IMR-90 (cell line): ENCODE measurements around the gene ATP8B3. TPM values are rescaled to one million over a fixed set of nuclear protein-coding genes. Genes with fewer than 3 reads are reported as not detected.

Experiments used
- ATAC-seq: fragments of 200-7000 bp; cut with Tn5 transposase; 2 replicates; pipeline ENCODE4 v1.9.1; 2020; ENCODE audit warnings: low read depth, mild to moderate bottlenecking, moderate library complexity
- BruUV-seq: library from RNA; stranded (reverse); fragments of 400-500 nt; replicated peaks from 2 replicates; lab custom pipeline; 2021; lab: Mats Ljungman, UMichigan
- CTCF ChIA-PET: fragments of 300-600 bp; formaldehyde crosslinking; extraction: SDS; loops from one replicate; lab custom pipeline; 2021; ENCODE audit warnings: antibody characterized with exemption; lab: Yijun Ruan, JAX
- POLR2A ChIA-PET: fragments of 300-600 bp; sonication (Branson Sonifier 250); formaldehyde crosslinking; loops from one replicate; lab custom pipeline; 2022; ENCODE audit warnings: antibody characterized with exemption; ENCODE audit not compliant: unreplicated experiment; lab: Charles Lee
- DNase-seq: peaks from one replicate; pipeline ENCODE4 v3.0.0; 2013
- H2AFZ ChIP-seq: replicated peaks from 2 replicates; pipeline ENCODE3; 2013; ENCODE audit warnings: low read length, mild to moderate bottlenecking; ENCODE audit not compliant: poor library complexity
- H2AK5ac ChIP-seq: 2 replicates; pipeline ENCODE4 v1.6.1; 2013; ENCODE audit warnings: low read depth, low read length, inconsistent platforms
- H2AK9ac ChIP-seq: replicated peaks from 2 replicates; pipeline ENCODE3; 2013; ENCODE audit warnings: mild to moderate bottlenecking, low read depth, low read length, moderate library complexity; ENCODE audit not compliant: poor library complexity
- H2BK120ac ChIP-seq: 2 replicates; pipeline ENCODE4 v1.6.1; 2013; ENCODE audit warnings: low read depth, low read length, inconsistent platforms
- H2BK15ac ChIP-seq: 3 replicates; pipeline ENCODE4 v1.6.1; 2013; ENCODE audit warnings: low read depth, low read length, inconsistent platforms
- H2BK20ac ChIP-seq: 2 replicates; pipeline ENCODE4 v1.6.1; 2013; ENCODE audit warnings: low read depth, mild to moderate bottlenecking, inconsistent platforms, low read length, moderate library complexity
- H2BK5ac ChIP-seq: 2 replicates; pipeline ENCODE4 v1.6.1; 2013; ENCODE audit warnings: mild to moderate bottlenecking, low read depth, low read length, inconsistent platforms; ENCODE audit not compliant: poor library complexity, severe bottlenecking
- H3K14ac ChIP-seq: replicated peaks from 2 replicates; pipeline ENCODE4 v1.6.1; 2013; ENCODE audit warnings: low read depth, low read length, inconsistent platforms
- H3K18ac ChIP-seq: 2 replicates; pipeline ENCODE4 v1.6.1; 2013; ENCODE audit warnings: low read depth, low read length, control low read depth
- H3K23ac ChIP-seq: 2 replicates; pipeline ENCODE4 v1.6.1; 2013; ENCODE audit warnings: low read depth, low read length, inconsistent platforms
- H3K27ac ChIP-seq: 2 replicates; pipeline ENCODE4 v1.5.1; 2013; ENCODE audit warnings: mild to moderate bottlenecking, control low read depth, low read length; ENCODE audit not compliant: insufficient read depth
- H3K27me3 ChIP-seq: 2 replicates; pipeline ENCODE4 v1.6.1; 2013; ENCODE audit warnings: low read length; ENCODE audit not compliant: control insufficient read depth, insufficient read depth
- H3K36me3 ChIP-seq: 2 replicates; pipeline ENCODE4 v1.6.1; 2013; ENCODE audit warnings: low read length, mixed read lengths; ENCODE audit not compliant: control insufficient read depth, insufficient read depth
- H3K4ac ChIP-seq: 2 replicates; pipeline ENCODE4 v1.6.1; 2013; ENCODE audit warnings: low read depth, low read length, inconsistent platforms
- H3K4me1 ChIP-seq: 2 replicates; pipeline ENCODE4 v1.6.1; 2013; ENCODE audit warnings: low read length, mixed read lengths; ENCODE audit not compliant: control insufficient read depth, insufficient read depth
- H3K4me2 ChIP-seq: 2 replicates; pipeline ENCODE4 v1.6.1; 2013; ENCODE audit warnings: low read depth, mild to moderate bottlenecking, control low read depth, low read length, moderate library complexity
- H3K4me3 ChIP-seq: 2 replicates; pipeline ENCODE4 v1.5.1; 2013; ENCODE audit warnings: low read depth, mild to moderate bottlenecking, control low read depth, low read length, moderate library complexity; ENCODE audit not compliant: insufficient read depth
- H3K56ac ChIP-seq: 2 replicates; pipeline ENCODE4 v1.6.1; 2013; ENCODE audit warnings: low read length, inconsistent platforms; ENCODE audit not compliant: insufficient read depth; ENCODE audit errors: extremely low read depth
- H3K79me1 ChIP-seq, 2 experiments: 2 replicates each; pipeline ENCODE4 v1.6.1; 2013; ENCODE audit warnings: low read length in 2 of 2, inconsistent platforms in 1 of 2, low read depth in 1 of 2
- H3K9ac ChIP-seq: 2 replicates; pipeline ENCODE4 v1.6.1; 2013; ENCODE audit warnings: low read depth, low read length, control low read depth
- H3K9me1 ChIP-seq: 2 replicates; pipeline ENCODE4 v1.6.1; 2013; ENCODE audit warnings: low read length, inconsistent platforms; ENCODE audit not compliant: insufficient read depth
- H3K9me3 ChIP-seq: 2 replicates; pipeline ENCODE4 v1.6.1; 2013; ENCODE audit warnings: low read length; ENCODE audit not compliant: control insufficient read depth, insufficient read depth
- H4K20me1 ChIP-seq: 2 replicates; pipeline ENCODE4 v1.6.1; 2013; ENCODE audit warnings: low read length, inconsistent platforms; ENCODE audit not compliant: insufficient read depth
- H4K5ac ChIP-seq: 2 replicates; pipeline ENCODE4 v1.6.1; 2013; ENCODE audit warnings: mild to moderate bottlenecking, low read depth, low read length, control low read depth
- H4K8ac ChIP-seq, 2 experiments: 2 replicates each; pipeline ENCODE4 v1.6.1; 2013; ENCODE audit warnings: low read depth in 2 of 2, low read length in 2 of 2, control low read depth in 1 of 2, inconsistent platforms in 1 of 2
- H4K91ac ChIP-seq: 2 replicates; pipeline ENCODE4 v1.6.1; 2013; ENCODE audit warnings: low read depth, low read length, inconsistent platforms; ENCODE audit not compliant: insufficient read depth
- RAD21 ChIP-seq: IDR thresholded peaks from 2 replicates; pipeline ENCODE4 v1.6.1; 2012; ENCODE audit warnings: low read length, improper control_type of control experiment
- WGBS, 2 experiments: methylation state at CpG; one replicate each; pipeline versions ENCODE4 v1.1.5 to v1.1.7; 2013; ENCODE audit warnings: missing lambda C conversion rate in 2 of 2; ENCODE audit not compliant: insufficient read length in 1 of 2; ENCODE audit errors: extremely low coverage in 2 of 2; 5-methylcytosine and 5-hydroxymethylcytosine counted together
- dilution Hi-C: fragments of 300-500 bp; cut with HindIII; formaldehyde crosslinking; loops from one replicate; pipeline ENCODE4 v1.14.3; 2018; ENCODE audit warnings: low sequenced_read_pairs; ENCODE audit not compliant: unreplicated experiment
- in situ Hi-C: fragments of 300-500 bp; cut with MboI; formaldehyde crosslinking; loops from 3 replicates; pipeline ENCODE4 v1.14.3; 2019; ENCODE audit warnings: low sequenced_read_pairs, inconsistent platforms, mixed read lengths
- intact Hi-C: fragments of 100-400 bp; cut with micrococcal nuclease; formaldehyde crosslinking; loops from 2 replicates; pipeline ENCODE4 v1.10.0; 2022
- polyA plus RNA-seq, 3 experiments: library from polyadenylated mRNA; depleted of rRNA; stranded (reverse); fragments of >200 nt; gene quantifications; 2 replicates each; pipeline ENCODE4 v1.2.3, GENCODE V29; 2012; ENCODE audit warnings: low replicate concordance in 1 of 3
- total RNA-seq: library from RNA; depleted of rRNA; stranded (reverse); fragments of >200 nt; gene quantifications from 2 replicates; pipeline ENCODE4 v1.2.3, GENCODE V29; 2012

Gene ATP8B3
- total and polyA plus RNA-seq, 2 of the 4 experiments (the other 2 are of a cell fraction): 1.6 to 8.1 TPM

- no peak overlapping the region for H3K27ac ChIP-seq
- intact Hi-C loops (no loop called here), dilution Hi-C loops (no loop called here), in situ Hi-C loops (no loop called here)
- no peak overlapping the region for H3K18ac ChIP-seq
- no peaks in the 10 kb centered on the region for H4K20me1 ChIP-seq
- H3K9ac ChIP-seq: no peak overlapping the region
- H3K79me1 ChIP-seq: no peaks in the 10 kb centered on the region
- H3K4me1 ChIP-seq: no peaks in the 10 kb centered on the region
- peaks cover 17% of the 10 kb centered on the region for H3K36me3 ChIP-seq
- H3K56ac ChIP-seq: no peak overlapping the region
- no peak overlapping the region for H2BK20ac ChIP-seq
- H2BK15ac ChIP-seq: no peak overlapping the region
- H2AK9ac ChIP-seq: no peak overlapping the region
- no peak for TF ChIP-seq RAD21
- DNase-seq: no peak
- no peak overlapping the region for H4K8ac ChIP-seq
- no peak overlapping the region for H2BK120ac ChIP-seq
- 92% methylated on average over 4 of the region's 24 CpGs; no CpG with 5 or more reads in 1 of the 2 experiments for WGBS, 2 experiments
- no peak overlapping the region for H2BK5ac ChIP-seq
- no peaks in the 10 kb centered on the region for H3K9me3 ChIP-seq
- BruUV-seq: no TSS peak
- no peak overlapping the region for H3K4ac ChIP-seq
- POLR2A ChIA-PET: no interaction called here
- no peak overlapping the region for H2AFZ ChIP-seq
- no peak overlapping the region for H4K5ac ChIP-seq
- H4K91ac ChIP-seq: no peak overlapping the region
- no peaks in the 10 kb centered on the region for H3K9me1 ChIP-seq
- CTCF ChIA-PET: no interaction called here
- H3K4me3 ChIP-seq: no peak overlapping the region
- no peak overlapping the region for H3K14ac ChIP-seq
- ATAC-seq: no peak
- H2AK5ac ChIP-seq: no peak overlapping the region
- no peaks in the 10 kb centered on the region for H3K27me3 ChIP-seq
- H3K23ac ChIP-seq: no peak overlapping the region
- no peak overlapping the region for H3K4me2 ChIP-seq
Observed at GRCh38 chr19:1805401-1806183, 6.5 kb downstream of the ATP8B3 start.
